HL-60 (cell line): ENCODE measurements around the gene GLTP.

Experiments
- DNase-seq, 2 experiments: peaks; one replicate each; pipeline ENCODE4 v3.0.0-alpha.2; 2010 to 2020; ENCODE audit warnings: low read depth in 1 of 2, low spot score in 1 of 2
- H3K27ac ChIP-seq: fragments of 250-450 bp; sonication (Bioruptor Pico); replicated peaks from 2 replicates; pipeline ENCODE4 v1.5.1; 2020; ENCODE audit warnings: mild to moderate bottlenecking, moderate library complexity
- H3K27me3 ChIP-seq: fragments of 250-450 bp; sonication (Bioruptor Pico); 2 replicates; pipeline ENCODE4 v1.5.1; 2021; ENCODE audit warnings: mild to moderate bottlenecking, moderate library complexity; ENCODE audit not compliant: insufficient read depth, poor library complexity, severe bottlenecking
- H3K4me3 ChIP-seq: replicated peaks from 2 replicates; pipeline ENCODE4 v1.5.1; 2011; ENCODE audit warnings: mild to moderate bottlenecking, control low read depth, low read length; ENCODE audit not compliant: insufficient read depth
- CTCF ChIP-seq: IDR thresholded peaks from one replicate; pipeline ENCODE4 v1.5.1; 2011; ENCODE audit warnings: low read length, control low read depth, inconsistent platforms; ENCODE audit not compliant: insufficient read depth
- GABPA ChIP-seq: IDR thresholded peaks from 2 replicates; pipeline ENCODE4 v1.6.1; 2012; ENCODE audit warnings: low read depth
- POLR2AphosphoS5 ChIP-seq: IDR thresholded peaks from 2 replicates; pipeline ENCODE4 v1.6.1; 2012; ENCODE audit warnings: low read depth
- REST ChIP-seq: IDR thresholded peaks from 2 replicates; pipeline ENCODE4 v1.6.1; 2012; ENCODE audit warnings: low read depth; ENCODE audit not compliant: insufficient replicate concordance
- SPI1 ChIP-seq: IDR thresholded peaks from 2 replicates; pipeline ENCODE4 v1.6.1; 2012; ENCODE audit warnings: low read depth, mild to moderate bottlenecking, borderline replicate concordance

The GLTP gene

GRCh38 chr12:109833307-109834189 is 46.8 kb downstream of the GLTP start, which contains the start of gene TRPV4:
TRPV4 (minus strand) TSS chr12:109833398; CDS start chr12:109814796, 18,602 bp downstream.
- DNase-seq, result no peak
- TF ChIP-seq GABPA (no peak), CTCF (no peak), SPI1 (no peak), POLR2AphosphoS5 (no peak)
- H3K27me3 ChIP-seq, result peaks cover 10% of the 10 kb centered on the region
- no peak within 1 kb of the TSS for H3K4me3 ChIP-seq
- no peak within 1 kb of the TSS for H3K27ac ChIP-seq

- TF ChIP-seq SPI1 (no peak), POLR2AphosphoS5 (no peak), GABPA (no peak), REST (no peak), CTCF (no peak)
- Histone ChIP-seq H3K27ac (no peak overlapping the region), H3K27me3 (peaks cover 10% of the 10 kb centered on the region), H3K4me3 (no peak overlapping the region)
- no peak for DNase-seq
Measured at GRCh38 chr12:109832541-109833306, 47.6 kb downstream of the GLTP start.

- H3K4me3 ChIP-seq, result no peak overlapping the region
- peaks cover 10% of the 10 kb centered on the region for H3K27me3 ChIP-seq
- no peak overlapping the region for H3K27ac ChIP-seq
- TF ChIP-seq GABPA (no peak), SPI1 (no peak), REST (no peak), POLR2AphosphoS5 (no peak), CTCF (no peak)
- no peak for DNase-seq
Measured at GRCh38 chr12:109831929-109832328, 48.4 kb downstream of the GLTP start.
